ENCODE measurements around the gene ABCD1.

GRCh38 chrX:153783378-153784013, 58.8 kb downstream of the ABCD1 start:
- TF ChIP-seq POLR2AphosphoS5 (IDR thresholded peaks at IDR 0.05) (no peak), REST (IDR thresholded peaks at IDR 0.05; ENCODE audit: borderline replicate concordance) (no peak), CTCF (IDR thresholded peaks at IDR 0.05; ENCODE audit: poor library complexity, severe bottlenecking) (no peak), TAF1 (IDR thresholded peaks at IDR 0.05; ENCODE audit: low read depth) (no peak), MXI1 (conservative IDR thresholded peaks at IDR 0.05; ENCODE audit: poor library complexity, severe bottlenecking) (no peak)

All from neural cell (in vitro differentiated cells).